MM.1S (cell line): ENCODE measurements around the gene SLC51A.

ENCODE experiments used
- DNase-seq: peaks from one replicate; pipeline ENCODE4 v3.0.0-alpha.2; 2015
- H2AFZ ChIP-seq: fragments of 300-600 bp; sonication (generic); 2 replicates; pipeline ENCODE4 v1.6.0; 2016; ENCODE audit warnings: antibody characterized with exemption, low read length
- H3F3A ChIP-seq: fragments of 300-600 bp; sonication (generic); 2 replicates; pipeline ENCODE4 v1.6.1; 2016; ENCODE audit warnings: mild to moderate bottlenecking, antibody characterized with exemption, low read length, moderate library complexity, mixed read lengths; ENCODE audit not compliant: insufficient read depth
- H3K27ac ChIP-seq: fragments of 300-600 bp; sonication (generic); 2 replicates; pipeline ENCODE4 v1.5.1; 2016; ENCODE audit warnings: mild to moderate bottlenecking, low read length
- H3K27me3 ChIP-seq: fragments of 300-600 bp; sonication (generic); replicated peaks from 2 replicates; pipeline ENCODE4 v1.6.0; 2016; ENCODE audit warnings: low read length; ENCODE audit not compliant: insufficient read depth
- H3K36me3 ChIP-seq: fragments of 300-600 bp; sonication (generic); replicated peaks from 2 replicates; pipeline ENCODE4 v1.6.1; 2016; ENCODE audit warnings: mild to moderate bottlenecking, low read length, mixed read lengths; ENCODE audit not compliant: insufficient read depth
- H3K4me1 ChIP-seq: fragments of 300-600 bp; sonication (generic); 2 replicates; pipeline ENCODE4 v1.6.1; 2016; ENCODE audit warnings: low read length, mixed read lengths
- H3K4me2 ChIP-seq: fragments of 300-600 bp; sonication (generic); 2 replicates; pipeline ENCODE4 v1.6.0; 2016; ENCODE audit warnings: low read depth, low read length
- H3K4me3 ChIP-seq: fragments of 300-600 bp; sonication (generic); 2 replicates; pipeline ENCODE4 v1.5.1; 2016; ENCODE audit warnings: low read length, mixed read lengths
- H3K79me2 ChIP-seq: fragments of 300-600 bp; sonication (generic); 2 replicates; pipeline ENCODE4 v1.6.1; 2016; ENCODE audit warnings: mixed run types, low read length, mixed read lengths
- H3K9ac ChIP-seq: fragments of 300-600 bp; sonication (generic); 2 replicates; pipeline ENCODE4 v1.6.1; 2016; ENCODE audit warnings: low read length, mixed read lengths
- H3K9me2 ChIP-seq: fragments of 300-600 bp; sonication (generic); replicated peaks from 2 replicates; pipeline ENCODE4 v1.6.1; 2016; ENCODE audit warnings: mild to moderate bottlenecking, low read length, mixed read lengths; ENCODE audit not compliant: insufficient read depth
- H3K9me3 ChIP-seq: fragments of 300-600 bp; sonication (generic); replicated peaks from 2 replicates; pipeline ENCODE4 v1.6.1; 2016; ENCODE audit warnings: mild to moderate bottlenecking, low read length, mixed read lengths; ENCODE audit not compliant: insufficient read depth
- H4K20me1 ChIP-seq: fragments of 300-600 bp; sonication (generic); 2 replicates; pipeline ENCODE4 v1.6.1; 2016; ENCODE audit warnings: mild to moderate bottlenecking, low read length, moderate library complexity, mixed read lengths; ENCODE audit not compliant: insufficient read depth
- CTCF ChIP-seq: fragments of 300-600 bp; sonication (generic); IDR thresholded peaks from 2 replicates; pipeline ENCODE4 v1.5.1; 2016; ENCODE audit warnings: antibody characterized with exemption, low read length, mixed read lengths
- EZH2 ChIP-seq: fragments of 300-600 bp; sonication (generic); optimal IDR thresholded peaks from 2 replicates; pipeline ENCODE3; 2017; ENCODE audit warnings: low read depth, mild to moderate bottlenecking, antibody characterized with exemption, low read length, mixed read lengths
- EZH2phosphoT487 ChIP-seq: fragments of 300-600 bp; sonication (generic); IDR thresholded peaks from 2 replicates; pipeline ENCODE4 v1.6.1; 2018; ENCODE audit warnings: antibody characterized with exemption, low read length

Gene SLC51A

GRCh38 chr3:196254376-196255283, 38.3 kb downstream of the SLC51A start:
- Histone ChIP-seq H3K27ac (no peak overlapping the region), H3K79me2 (0 out of 2 replicates have a peak, but pooled peaks cover 11% of the 10 kb centered on the region), H2AFZ (no peak overlapping the region), H3K4me2 (no peak overlapping the region), H3K36me3 (no peaks in the 10 kb centered on the region), H3F3A (no peaks in the 10 kb centered on the region), H3K4me1 (no peaks in the 10 kb centered on the region), H4K20me1 (no peaks in the 10 kb centered on the region), H3K9ac (no peak overlapping the region), H3K9me2 (no peaks in the 10 kb centered on the region), H3K9me3 (no peaks in the 10 kb centered on the region), H3K27me3 (no peaks in the 10 kb centered on the region), H3K4me3 (no peak overlapping the region)
- DNase-seq = no peak
- no peak for TF ChIP-seq EZH2phosphoT487
- no peak for TF ChIP-seq EZH2
- TF ChIP-seq CTCF = no peak

- Histone ChIP-seq H3K9me2 (no peaks in the 10 kb centered on the region), H2AFZ (no peak overlapping the region), H3K27me3 (no peaks in the 10 kb centered on the region), H3K9ac (no peak overlapping the region), H3K4me2 (no peak overlapping the region), H3K36me3 (no peaks in the 10 kb centered on the region), H3K4me1 (no peaks in the 10 kb centered on the region), H3K79me2 (peaks cover 20% of the 10 kb centered on the region), H3K9me3 (no peaks in the 10 kb centered on the region), H4K20me1 (no peaks in the 10 kb centered on the region), H3F3A (no peaks in the 10 kb centered on the region), H3K4me3 (no peak overlapping the region), H3K27ac (no peak overlapping the region)
- TF ChIP-seq CTCF (no peak), EZH2 (no peak), EZH2phosphoT487 (no peak)
- no peak for DNase-seq
Observed at GRCh38 chr3:196255776-196256175, 39.4 kb downstream of the SLC51A start.

DNA sequence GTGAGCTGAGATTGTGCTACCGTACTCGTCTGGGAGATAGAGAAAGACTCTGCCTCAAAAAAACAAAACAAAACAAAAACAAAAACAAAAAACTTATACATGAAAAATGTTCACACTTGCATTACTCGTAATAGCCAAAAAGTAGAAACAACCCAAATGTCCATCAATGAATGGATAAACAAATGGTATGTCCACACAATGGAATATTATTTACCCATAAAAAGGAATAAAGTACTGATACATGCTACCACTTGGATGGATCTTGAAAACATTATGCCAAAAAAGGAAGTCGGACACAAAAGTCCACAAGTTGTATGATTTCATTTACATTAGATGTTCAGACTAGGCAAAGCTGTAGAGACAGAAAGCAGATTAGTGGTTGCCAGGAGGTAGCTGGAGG, 44.5 kb downstream of the SLC51A start:
- Histone ChIP-seq H3K27me3 (no peaks in the 10 kb centered on the region), H3K4me1 (no peaks in the 10 kb centered on the region), H3K9ac (no peak overlapping the region), H3K9me2 (no peaks in the 10 kb centered on the region), H3K9me3 (no peaks in the 10 kb centered on the region), H3F3A (no peaks in the 10 kb centered on the region), H3K27ac (no peak overlapping the region), H3K79me2 (peaks cover 35% of the 10 kb centered on the region), H4K20me1 (no peaks in the 10 kb centered on the region), H3K4me3 (no peak overlapping the region), H3K4me2 (no peak overlapping the region), H2AFZ (no peak overlapping the region), H3K36me3 (no peaks in the 10 kb centered on the region)
- no peak for DNase-seq
- TF ChIP-seq EZH2phosphoT487 = no peak

DNA sequence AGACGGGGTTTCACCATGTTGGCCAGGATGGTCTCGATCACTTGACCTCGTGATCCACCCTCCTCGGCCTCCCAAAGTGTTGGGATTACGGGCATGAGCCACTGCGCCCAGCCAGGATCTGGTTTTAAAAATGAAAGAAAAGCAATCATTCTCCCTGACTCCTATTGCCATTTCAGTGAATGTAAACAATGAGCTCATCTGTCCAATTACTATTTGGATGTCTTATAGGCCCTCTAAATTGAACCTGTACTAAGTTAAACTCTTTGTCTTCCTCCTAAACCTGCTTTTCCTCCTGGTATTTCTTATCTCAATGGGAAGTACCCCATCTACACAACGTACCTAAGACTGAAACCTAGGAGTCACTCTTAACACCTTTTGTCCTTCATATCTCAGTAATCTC, 47.5 kb downstream of the SLC51A start:
- Histone ChIP-seq H3K27me3 (no peaks in the 10 kb centered on the region), H3K4me2 (no peak overlapping the region), H2AFZ (no peak overlapping the region), H3K9me3 (no peaks in the 10 kb centered on the region), H3K36me3 (no peaks in the 10 kb centered on the region), H3K79me2 (peaks cover 35% of the 10 kb centered on the region), H3F3A (no peaks in the 10 kb centered on the region), H3K27ac (no peak overlapping the region), H3K4me3 (no peak overlapping the region), H3K4me1 (no peaks in the 10 kb centered on the region), H3K9me2 (no peaks in the 10 kb centered on the region), H4K20me1 (no peaks in the 10 kb centered on the region), H3K9ac (no peak overlapping the region)
- no peak for DNase-seq
- TF ChIP-seq EZH2 (no peak), EZH2phosphoT487 (no peak), CTCF (no peak)
